Measurements from ENCODE around the gene FCRLA.
"Not testable (repeated sequence)": the region's sequence is repeated elsewhere in the genome, so short reads cannot be mapped to it uniquely, and the experiment has no call there.

DNA sequence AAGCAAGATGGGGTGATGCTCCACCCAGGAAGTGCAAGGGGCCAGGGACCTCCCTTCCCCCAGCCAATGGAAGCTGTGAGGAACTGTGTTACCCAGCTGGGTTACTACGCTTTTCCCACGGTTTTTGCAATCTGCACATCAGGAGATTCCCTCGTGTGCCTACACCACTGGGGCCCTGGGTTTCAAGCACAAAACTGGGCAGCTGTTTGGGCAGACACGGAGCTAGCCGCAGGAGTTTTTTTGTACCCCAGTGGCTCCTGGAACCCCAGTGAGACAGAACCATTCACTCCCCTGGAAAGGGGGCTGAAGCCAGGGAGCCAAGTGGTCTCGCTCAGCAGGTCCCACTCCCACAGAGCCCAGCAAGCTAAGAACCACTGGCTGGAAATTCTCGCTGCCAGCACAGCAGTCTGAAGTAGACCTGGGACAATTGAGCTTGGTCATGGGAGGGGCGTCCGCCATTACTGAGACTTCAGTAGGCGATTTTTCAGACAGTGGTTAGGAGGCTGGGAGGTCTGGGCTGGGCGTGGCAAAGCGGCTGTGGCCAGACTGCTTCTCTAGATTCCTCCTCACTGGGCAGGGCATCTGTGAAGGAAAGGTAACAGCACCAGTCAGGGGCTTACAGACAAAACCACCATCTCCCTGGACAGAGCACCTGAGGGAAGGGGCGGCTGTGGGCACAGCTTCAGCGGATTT is 13.9 kb upstream of the FCRLA start:
- TF ChIP-seq, protein P1, sequence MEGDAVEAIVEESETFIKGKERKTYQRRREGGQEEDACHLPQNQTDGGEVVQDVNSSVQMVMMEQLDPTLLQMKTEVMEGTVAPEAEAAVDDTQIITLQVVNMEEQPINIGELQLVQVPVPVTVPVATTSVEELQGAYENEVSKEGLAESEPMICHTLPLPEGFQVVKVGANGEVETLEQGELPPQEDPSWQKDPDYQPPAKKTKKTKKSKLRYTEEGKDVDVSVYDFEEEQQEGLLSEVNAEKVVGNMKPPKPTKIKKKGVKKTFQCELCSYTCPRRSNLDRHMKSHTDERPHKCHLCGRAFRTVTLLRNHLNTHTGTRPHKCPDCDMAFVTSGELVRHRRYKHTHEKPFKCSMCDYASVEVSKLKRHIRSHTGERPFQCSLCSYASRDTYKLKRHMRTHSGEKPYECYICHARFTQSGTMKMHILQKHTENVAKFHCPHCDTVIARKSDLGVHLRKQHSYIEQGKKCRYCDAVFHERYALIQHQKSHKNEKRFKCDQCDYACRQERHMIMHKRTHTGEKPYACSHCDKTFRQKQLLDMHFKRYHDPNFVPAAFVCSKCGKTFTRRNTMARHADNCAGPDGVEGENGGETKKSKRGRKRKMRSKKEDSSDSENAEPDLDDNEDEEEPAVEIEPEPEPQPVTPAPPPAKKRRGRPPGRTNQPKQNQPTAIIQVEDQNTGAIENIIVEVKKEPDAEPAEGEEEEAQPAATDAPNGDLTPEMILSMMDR (IDR thresholded peaks at IDR 0.05): not testable (repeated sequence)
- TF ChIP-seq, protein P2, sequence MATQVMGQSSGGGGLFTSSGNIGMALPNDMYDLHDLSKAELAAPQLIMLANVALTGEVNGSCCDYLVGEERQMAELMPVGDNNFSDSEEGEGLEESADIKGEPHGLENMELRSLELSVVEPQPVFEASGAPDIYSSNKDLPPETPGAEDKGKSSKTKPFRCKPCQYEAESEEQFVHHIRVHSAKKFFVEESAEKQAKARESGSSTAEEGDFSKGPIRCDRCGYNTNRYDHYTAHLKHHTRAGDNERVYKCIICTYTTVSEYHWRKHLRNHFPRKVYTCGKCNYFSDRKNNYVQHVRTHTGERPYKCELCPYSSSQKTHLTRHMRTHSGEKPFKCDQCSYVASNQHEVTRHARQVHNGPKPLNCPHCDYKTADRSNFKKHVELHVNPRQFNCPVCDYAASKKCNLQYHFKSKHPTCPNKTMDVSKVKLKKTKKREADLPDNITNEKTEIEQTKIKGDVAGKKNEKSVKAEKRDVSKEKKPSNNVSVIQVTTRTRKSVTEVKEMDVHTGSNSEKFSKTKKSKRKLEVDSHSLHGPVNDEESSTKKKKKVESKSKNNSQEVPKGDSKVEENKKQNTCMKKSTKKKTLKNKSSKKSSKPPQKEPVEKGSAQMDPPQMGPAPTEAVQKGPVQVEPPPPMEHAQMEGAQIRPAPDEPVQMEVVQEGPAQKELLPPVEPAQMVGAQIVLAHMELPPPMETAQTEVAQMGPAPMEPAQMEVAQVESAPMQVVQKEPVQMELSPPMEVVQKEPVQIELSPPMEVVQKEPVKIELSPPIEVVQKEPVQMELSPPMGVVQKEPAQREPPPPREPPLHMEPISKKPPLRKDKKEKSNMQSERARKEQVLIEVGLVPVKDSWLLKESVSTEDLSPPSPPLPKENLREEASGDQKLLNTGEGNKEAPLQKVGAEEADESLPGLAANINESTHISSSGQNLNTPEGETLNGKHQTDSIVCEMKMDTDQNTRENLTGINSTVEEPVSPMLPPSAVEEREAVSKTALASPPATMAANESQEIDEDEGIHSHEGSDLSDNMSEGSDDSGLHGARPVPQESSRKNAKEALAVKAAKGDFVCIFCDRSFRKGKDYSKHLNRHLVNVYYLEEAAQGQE (IDR thresholded peaks at IDR 0.05; ENCODE audit: insufficient read depth in 1 of 2, low read depth in 2 of 2, low read length in 1 of 2): not testable (repeated sequence)
- not testable (repeated sequence) for TF ChIP-seq POLR2AphosphoS5 (IDR thresholded peaks at IDR 0.05; ENCODE audit: low read depth, low read length); TCF7L2 (IDR thresholded peaks at IDR 0.05; ENCODE audit: low read depth, low read length); SIN3A (IDR thresholded peaks at IDR 0.05; ENCODE audit: borderline replicate concordance, insufficient read depth, low read depth, low read length)

All from Panc1 (cell line).